Measurements from ENCODE around the gene ATP6V1A. TPM values are rescaled to one million over a fixed set of nuclear protein-coding genes. Genes with fewer than 3 reads are reported as not detected.

ATP6V1A gene
- total and polyA plus RNA-seq, 8 donors: 4.3 to 75.6 (median 13.0) TPM

Other genes starting within 250 kb of the ATP6V1A start
- 10 to 100 TPM; 10.3 to 75.9 (median 31.9) TPM for gene SPICE1, start 231.9 kb upstream of the ATP6V1A start, total RNA-seq
- gene SPICE1, start 231.9 kb upstream of the ATP6V1A start, polyA plus RNA-seq: 1 to 10 TPM; 1.7 to 2.9 (median 2.4) TPM
- gene SIDT1, start 214.5 kb upstream of the ATP6V1A start, total RNA-seq: 100 to 1,000 TPM in 1 of 5 donors, 10 to 100 TPM in 3, 1 to 10 TPM in 1; 2.7 to 142 (median 33.4) TPM
- 1 to 10 TPM in 2 of 3 donors, under 1 TPM in 1; 0.81 to 2.4 (median 1.8) TPM for gene SIDT1, start 214.5 kb upstream of the ATP6V1A start, polyA plus RNA-seq
- gene USF3, start 50.4 kb upstream of the ATP6V1A start, total RNA-seq: 10 to 100 TPM in 4 of 5 donors, 1 to 10 TPM in 1; 4.6 to 30.6 (median 22.9) TPM
- gene USF3, start 50.4 kb upstream of the ATP6V1A start, polyA plus RNA-seq: 1 to 10 TPM; 3.3 to 4.6 (median 4.4) TPM
- 100 to 1,000 TPM in 2 of 5 donors, 10 to 100 TPM in 3; 15.1 to 159 (median 45.1) TPM for gene NAA50, start 786 bp upstream of the ATP6V1A start, total RNA-seq
- gene NAA50, start 786 bp upstream of the ATP6V1A start, polyA plus RNA-seq: 10 to 100 TPM; 22.4 to 38.0 (median 36.8) TPM
- 1 to 10 TPM in 4 of 5 donors, under 1 TPM in 1; 0.58 to 9.4 (median 2.7) TPM for gene GRAMD1C, start 91.8 kb downstream of the ATP6V1A start, total RNA-seq
- gene GRAMD1C, start 91.8 kb downstream of the ATP6V1A start, polyA plus RNA-seq: 10 to 100 TPM in 1 of 3 donors, 1 to 10 TPM in 2; 3.9 to 10.1 (median 9.3) TPM
- 10 to 100 TPM; 10.5 to 93.9 (median 23.8) TPM for gene ZDHHC23, start 201.0 kb downstream of the ATP6V1A start, total RNA-seq
- gene ZDHHC23, start 201.0 kb downstream of the ATP6V1A start, polyA plus RNA-seq: 1 to 10 TPM; 1.7 to 2.3 (median 1.7) TPM